ENCODE measurements around the gene TRIM47. TPM values are rescaled to one million over a fixed set of nuclear protein-coding genes. Genes with fewer than 3 reads are reported as not detected.

TRIM47 gene
- total and polyA plus RNA-seq, 2 of the 13 experiments (the other 11 are each of a cell fraction or from before 2014, with no cell fraction given): 33.5 to 82.0 TPM

DNA sequence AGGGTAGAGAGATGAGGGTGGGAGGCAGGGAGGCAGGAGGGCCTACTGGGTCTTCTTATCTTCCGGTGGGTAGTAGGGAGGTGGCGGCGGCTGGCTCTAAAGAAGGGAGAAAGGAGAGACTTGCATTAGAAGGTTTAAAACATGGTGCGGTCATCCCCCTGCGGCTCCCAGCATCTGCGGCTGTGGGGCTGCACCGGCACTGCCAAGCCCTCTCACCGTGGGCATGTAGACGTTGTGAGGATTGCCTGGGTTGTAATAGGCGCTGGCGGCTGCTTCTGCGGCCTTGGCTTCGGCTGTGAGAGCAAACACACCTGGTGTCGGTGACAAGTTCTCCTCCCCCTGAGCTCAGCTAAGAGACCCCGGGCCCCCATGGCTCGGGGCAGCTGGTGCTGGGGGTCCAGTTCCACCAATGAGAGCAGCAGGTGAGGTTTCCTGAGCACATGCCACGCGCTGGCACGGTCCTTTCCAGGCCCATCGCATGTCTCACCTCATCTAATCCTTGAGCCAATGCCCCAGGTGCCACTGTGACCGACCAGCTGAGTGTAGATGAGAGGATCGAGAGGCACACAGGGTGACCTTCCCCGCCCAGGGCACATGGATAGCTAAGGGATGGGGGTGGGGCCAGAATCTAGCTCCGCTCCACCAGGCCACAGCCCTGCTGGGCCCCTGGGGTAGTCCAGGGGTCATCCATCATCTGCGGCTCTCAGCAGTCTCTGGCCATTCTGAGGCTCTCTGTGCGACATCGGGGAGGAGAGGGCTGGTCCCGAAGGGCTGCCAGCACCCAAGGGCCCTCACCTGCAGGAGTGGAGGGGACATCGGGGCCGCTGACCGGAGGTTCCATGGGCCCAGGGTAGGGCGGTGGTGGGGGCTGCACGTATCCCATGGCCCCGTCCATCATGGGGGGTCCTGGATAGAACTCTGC lies 31.4 kb downstream of the TRIM47 start (continued):
- TF ChIP-seq ZBTB37 (CRISPR knock-in tag; IDR thresholded peaks at IDR 0.05) (no peak; the same call in none of the 2 replicates), ZSCAN29 (CRISPR knock-in tag; conservative IDR thresholded peaks at IDR 0.05) (peak; percentile 85), NRL (CRISPR knock-in tag; IDR thresholded peaks at IDR 0.05; ENCODE audit: borderline replicate concordance) (peak; percentile 97), CC2D1A (CRISPR knock-in tag; IDR thresholded peaks at IDR 0.05) (0 out of 2 replicates have a peak, but pooled peaks have one; percentile 74), SAFB2 (CRISPR knock-in tag; IDR thresholded peaks at IDR 0.05; ENCODE audit: borderline replicate concordance, low read depth) (peak; percentile 68), HHEX (CRISPR knock-in tag; IDR thresholded peaks at IDR 0.05) (peak; percentile 84), RXRA (CRISPR knock-in tag; IDR thresholded peaks at IDR 0.05) (peak; percentile 99), SNAPC5 (CRISPR knock-in tag; IDR thresholded peaks at IDR 0.05; ENCODE audit: borderline replicate concordance) (no peak), ZNF296 (CRISPR knock-in tag; conservative IDR thresholded peaks at IDR 0.05) (peak; percentile 95), SIX1 (CRISPR knock-in tag; IDR thresholded peaks at IDR 0.05; ENCODE audit: borderline replicate concordance) (peak; percentile 45), ZNF136 (CRISPR knock-in tag; IDR thresholded peaks at IDR 0.05; ENCODE audit: low read depth) (no peak), NKX3-1 (CRISPR knock-in tag; IDR thresholded peaks at IDR 0.05) (peak; percentile 87; the same call in 1 of the 2 replicates), ZNF709 (CRISPR knock-in tag; IDR thresholded peaks at IDR 0.05) (peak; percentile 80; the same call in 1 of the 2 replicates), RFX3 (CRISPR knock-in tag; IDR thresholded peaks at IDR 0.05) (no peak), MNT (IDR thresholded peaks at IDR 0.05) (peak; percentile 68), SMAD1 (CRISPR knock-in tag; IDR thresholded peaks at IDR 0.05; ENCODE audit: borderline replicate concordance, low read depth) (peak; percentile 59; the same call in 1 of the 2 replicates), SATB2 (CRISPR knock-in tag; IDR thresholded peaks at IDR 0.05) (no peak), HOXA9 (CRISPR knock-in tag; IDR thresholded peaks at IDR 0.05; ENCODE audit: borderline replicate concordance) (0 out of 2 replicates have a peak, but pooled peaks have one; percentile 75), ZNF235 (CRISPR knock-in tag; IDR thresholded peaks at IDR 0.05; ENCODE audit: borderline replicate concordance) (peak; percentile 53; the same call in 1 of the 2 replicates), ZNF558 (CRISPR knock-in tag; IDR thresholded peaks at IDR 0.05; ENCODE audit: borderline replicate concordance) (peak; percentile 88; the same call in 1 of the 2 replicates), CEBPB (IDR thresholded peaks at IDR 0.05; ENCODE audit: borderline replicate concordance, low read depth, low read length) (no peak), KLF13 (CRISPR knock-in tag; IDR thresholded peaks at IDR 0.05) (no peak; the same call in 1 of the 2 replicates)
- TF ChIP-seq, protein P1, sequence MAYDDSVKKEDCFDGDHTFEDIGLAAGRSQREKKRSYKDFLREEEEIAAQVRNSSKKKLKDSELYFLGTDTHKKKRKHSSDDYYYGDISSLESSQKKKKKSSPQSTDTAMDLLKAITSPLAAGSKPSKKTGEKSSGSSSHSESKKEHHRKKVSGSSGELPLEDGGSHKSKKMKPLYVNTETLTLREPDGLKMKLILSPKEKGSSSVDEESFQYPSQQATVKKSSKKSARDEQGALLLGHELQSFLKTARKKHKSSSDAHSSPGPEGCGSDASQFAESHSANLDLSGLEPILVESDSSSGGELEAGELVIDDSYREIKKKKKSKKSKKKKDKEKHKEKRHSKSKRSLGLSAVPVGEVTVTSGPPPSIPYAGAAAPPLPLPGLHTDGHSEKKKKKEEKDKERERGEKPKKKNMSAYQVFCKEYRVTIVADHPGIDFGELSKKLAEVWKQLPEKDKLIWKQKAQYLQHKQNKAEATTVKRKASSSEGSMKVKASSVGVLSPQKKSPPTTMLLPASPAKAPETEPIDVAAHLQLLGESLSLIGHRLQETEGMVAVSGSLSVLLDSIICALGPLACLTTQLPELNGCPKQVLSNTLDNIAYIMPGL (CRISPR knock-in tag; IDR thresholded peaks at IDR 0.05; ENCODE audit: borderline replicate concordance in 1 of 2, low read depth in 1 of 2): peak; percentile 19 to 84; a peak in 3 of 4 replicates

All from HepG2 (cell line).